Panc1 (cell line): ENCODE data around the gene FARP1. TPM values are rescaled to one million over a fixed set of nuclear protein-coding genes. Genes with fewer than 3 reads are reported as not detected.

ENCODE experiments used
- ATAC-seq: fragments of 200-7000 bp; cut with Tn5 transposase; 2 replicates; pipeline ENCODE4 v1.9.1; 2020; ENCODE audit warnings: mild to moderate bottlenecking, moderate library complexity
- BruUV-seq: library from RNA; stranded (reverse); fragments of 400-500 nt; replicated peaks from 2 replicates; lab custom pipeline; 2021; lab: Mats Ljungman, UMichigan
- CTCF ChIA-PET: fragments of 300-600 bp; sonication (Branson Sonifier 250); formaldehyde crosslinking; loops from one replicate; lab custom pipeline; 2022; ENCODE audit warnings: antibody characterized with exemption; lab: Charles Lee
- POLR2A ChIA-PET: fragments of 300-600 bp; sonication (Branson Sonifier 250); formaldehyde crosslinking; loops from one replicate; lab custom pipeline; 2022; ENCODE audit warnings: antibody characterized with exemption; lab: Charles Lee
- DNase-seq: peaks from one replicate; pipeline ENCODE4 v3.0.0-alpha.2; 2010; ENCODE audit warnings: low read depth, low spot score
- H3K27ac ChIP-seq: 2 replicates; pipeline ENCODE4 v1.5.1; 2011; ENCODE audit warnings: mild to moderate bottlenecking, low read length, inconsistent platforms
- H3K27me3 ChIP-seq: fragments of 200-500 bp; sonication (Bioruptor generic); 2 replicates; pipeline ENCODE4 v1.6.0; 2014; ENCODE audit warnings: low read length, inconsistent platforms; ENCODE audit not compliant: control insufficient read depth, insufficient read depth
- H3K36me3 ChIP-seq: fragments of 200-500 bp; sonication (Bioruptor generic); 2 replicates; pipeline ENCODE4 v1.5.1; 2014; ENCODE audit warnings: inconsistent platforms, mild to moderate bottlenecking, low read length, moderate library complexity; ENCODE audit not compliant: control insufficient read depth, insufficient read depth
- H3K4me1 ChIP-seq: 2 replicates; pipeline ENCODE4 v1.5.1; 2011; ENCODE audit warnings: inconsistent platforms, mild to moderate bottlenecking, low read length, moderate library complexity; ENCODE audit not compliant: control insufficient read depth, insufficient read depth
- H3K4me3 ChIP-seq, 2 experiments: 2 replicates each; pipeline ENCODE4 v1.5.1; 2011 to 2012; ENCODE audit warnings: low read depth in 2 of 2, low read length in 2 of 2, mild to moderate bottlenecking in 2 of 2, inconsistent platforms in 1 of 2, moderate library complexity in 1 of 2
- H3K9me3 ChIP-seq: fragments of 200-500 bp; sonication (Bioruptor generic); 2 replicates; pipeline ENCODE4 v1.5.1; 2014; ENCODE audit warnings: low read depth, mild to moderate bottlenecking, inconsistent platforms, low read length, moderate library complexity; ENCODE audit not compliant: control insufficient read depth, insufficient read depth
- CTCF ChIP-seq: fragments of 450-650 bp; IDR thresholded peaks from 2 replicates; pipeline ENCODE4 v1.5.1; 2017; ENCODE audit warnings: mild to moderate bottlenecking
- POLR2AphosphoS5 ChIP-seq: IDR thresholded peaks from 2 replicates; pipeline ENCODE4 v1.6.1; 2012; ENCODE audit warnings: mild to moderate bottlenecking, low read depth, low read length, moderate library complexity
- REST ChIP-seq, 2 experiments: IDR thresholded peaks; 2 replicates each; pipeline ENCODE4 v1.6.1; 2011 to 2012; ENCODE audit warnings: low read depth in 2 of 2, control low read depth in 1 of 2, low read length in 1 of 2, mild to moderate bottlenecking in 1 of 2, moderate library complexity in 1 of 2; ENCODE audit not compliant: insufficient read depth in 1 of 2
- SIN3A ChIP-seq: IDR thresholded peaks from 2 replicates; pipeline ENCODE4 v1.6.1; 2012; ENCODE audit warnings: low read depth, mild to moderate bottlenecking, low read length, moderate library complexity, borderline replicate concordance; ENCODE audit not compliant: insufficient read depth
- TCF7L2 ChIP-seq: IDR thresholded peaks from 2 replicates; pipeline ENCODE4 v1.6.1; 2011; ENCODE audit warnings: mild to moderate bottlenecking, low read depth, low read length, inconsistent platforms
- in situ Hi-C: cut with HindIII; loops from 2 replicates; pipeline ENCODE4 v1.10.0; 2016; ENCODE audit warnings: low sequenced_read_pairs, low pct_unique_long_range_greater_than_20kb
- intact Hi-C: fragments of 100-400 bp; cut with micrococcal nuclease; formaldehyde crosslinking; loops from one replicate; pipeline ENCODE4 v1.10.0; 2022; ENCODE audit not compliant: unreplicated experiment
- total RNA-seq: library from RNA; stranded (reverse); gene quantifications from one replicate; pipeline ENCODE4 v1.2.1, GENCODE V29; 2021; ENCODE audit not compliant: unreplicated experiment

FARP1 gene
- total RNA-seq, 1 experiment from 2014 or later, result 61.9 TPM

- TF ChIP-seq SIN3A, result no peak
- TF ChIP-seq CTCF, result no peak
- TF ChIP-seq REST (IDR thresholded peaks at IDR 0.05; ENCODE audit: insufficient read depth in 1 of 2, low read depth in 2 of 2, low read length in 1 of 2), result no peak
- TF ChIP-seq POLR2AphosphoS5, result no peak
- no peaks in the 10 kb centered on the region for H3K36me3 ChIP-seq
- no peak overlapping the region for H3K27ac ChIP-seq
- H3K4me1 ChIP-seq, result no peaks in the 10 kb centered on the region
- ChIA-PET CTCF (no interaction called here), POLR2A (no interaction called here)
- no TSS peak for BruUV-seq
- in situ Hi-C loops (no loop called here), intact Hi-C loops (no loop called here)
- no peaks in the 10 kb centered on the region for H3K27me3 ChIP-seq
- DNase-seq (no peak), ATAC-seq (no peak)
- no peaks in the 10 kb centered on the region for H3K9me3 ChIP-seq
- no peak overlapping the region for H3K4me3 ChIP-seq
These were observed 354.1 kb downstream of the FARP1 start for GRCh38 chr13:98496966-98497365.

- intact Hi-C loops (no loop called here), in situ Hi-C loops (no loop called here)
- Histone ChIP-seq H3K36me3 (no peaks in the 10 kb centered on the region), H3K4me1 (peaks cover 16% of the 10 kb centered on the region), H3K9me3 (no peaks in the 10 kb centered on the region), H3K4me3 (no peak overlapping the region), H3K27ac (no peak overlapping the region), H3K27me3 (no peaks in the 10 kb centered on the region)
- TF ChIP-seq TCF7L2, result no peak
- TF ChIP-seq POLR2AphosphoS5, result no peak
- no peak for TF ChIP-seq REST (IDR thresholded peaks at IDR 0.05; ENCODE audit: insufficient read depth in 1 of 2, low read depth in 2 of 2, low read length in 1 of 2)
- no peak for TF ChIP-seq SIN3A
- no peak for TF ChIP-seq CTCF
- no TSS peak for BruUV-seq
- ChIA-PET CTCF (no interaction called here), POLR2A (interaction anchor here (0.6 kb wide), 1 partner anchor 84 kb away, joined by 8 read pairs; no protein-coding TSS in a partner anchor)
- no peak for ATAC-seq
- DNase-seq, result no peak
These were observed 358.1 kb downstream of the FARP1 start for GRCh38 chr13:98500963-98501421.
